ENCODE data around the gene VENTX.

DNA sequence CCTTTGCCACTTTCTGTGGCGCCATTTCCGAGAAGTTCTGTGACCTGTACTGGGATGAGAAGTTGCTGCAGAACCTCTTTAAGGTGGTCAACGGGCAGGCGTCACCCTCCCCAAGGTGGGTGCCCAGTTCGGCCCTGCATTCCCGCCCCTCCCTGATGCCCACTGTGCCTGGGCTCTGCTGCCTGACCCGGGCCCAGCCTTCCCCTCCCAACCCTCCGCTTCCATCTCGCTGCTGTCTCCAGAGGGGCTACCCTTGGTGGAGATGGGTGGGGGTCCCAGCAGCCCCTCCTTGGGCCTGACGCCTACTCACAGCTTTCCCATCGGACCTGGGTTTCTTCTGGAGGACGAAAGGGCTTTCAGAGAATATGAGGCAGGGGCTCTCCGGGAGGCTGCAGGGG lies 38.2 kb upstream of the VENTX start:
- TF ChIP-seq EP300 (IDR thresholded peaks at IDR 0.05) = no peak
- TF ChIP-seq, protein P1, sequence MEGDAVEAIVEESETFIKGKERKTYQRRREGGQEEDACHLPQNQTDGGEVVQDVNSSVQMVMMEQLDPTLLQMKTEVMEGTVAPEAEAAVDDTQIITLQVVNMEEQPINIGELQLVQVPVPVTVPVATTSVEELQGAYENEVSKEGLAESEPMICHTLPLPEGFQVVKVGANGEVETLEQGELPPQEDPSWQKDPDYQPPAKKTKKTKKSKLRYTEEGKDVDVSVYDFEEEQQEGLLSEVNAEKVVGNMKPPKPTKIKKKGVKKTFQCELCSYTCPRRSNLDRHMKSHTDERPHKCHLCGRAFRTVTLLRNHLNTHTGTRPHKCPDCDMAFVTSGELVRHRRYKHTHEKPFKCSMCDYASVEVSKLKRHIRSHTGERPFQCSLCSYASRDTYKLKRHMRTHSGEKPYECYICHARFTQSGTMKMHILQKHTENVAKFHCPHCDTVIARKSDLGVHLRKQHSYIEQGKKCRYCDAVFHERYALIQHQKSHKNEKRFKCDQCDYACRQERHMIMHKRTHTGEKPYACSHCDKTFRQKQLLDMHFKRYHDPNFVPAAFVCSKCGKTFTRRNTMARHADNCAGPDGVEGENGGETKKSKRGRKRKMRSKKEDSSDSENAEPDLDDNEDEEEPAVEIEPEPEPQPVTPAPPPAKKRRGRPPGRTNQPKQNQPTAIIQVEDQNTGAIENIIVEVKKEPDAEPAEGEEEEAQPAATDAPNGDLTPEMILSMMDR (IDR thresholded peaks at IDR 0.05) = no peak
- no peak for TF ChIP-seq POLR2A (IDR thresholded peaks at IDR 0.05)
